Measurements from ENCODE around the gene SNRNP200.

DNA sequence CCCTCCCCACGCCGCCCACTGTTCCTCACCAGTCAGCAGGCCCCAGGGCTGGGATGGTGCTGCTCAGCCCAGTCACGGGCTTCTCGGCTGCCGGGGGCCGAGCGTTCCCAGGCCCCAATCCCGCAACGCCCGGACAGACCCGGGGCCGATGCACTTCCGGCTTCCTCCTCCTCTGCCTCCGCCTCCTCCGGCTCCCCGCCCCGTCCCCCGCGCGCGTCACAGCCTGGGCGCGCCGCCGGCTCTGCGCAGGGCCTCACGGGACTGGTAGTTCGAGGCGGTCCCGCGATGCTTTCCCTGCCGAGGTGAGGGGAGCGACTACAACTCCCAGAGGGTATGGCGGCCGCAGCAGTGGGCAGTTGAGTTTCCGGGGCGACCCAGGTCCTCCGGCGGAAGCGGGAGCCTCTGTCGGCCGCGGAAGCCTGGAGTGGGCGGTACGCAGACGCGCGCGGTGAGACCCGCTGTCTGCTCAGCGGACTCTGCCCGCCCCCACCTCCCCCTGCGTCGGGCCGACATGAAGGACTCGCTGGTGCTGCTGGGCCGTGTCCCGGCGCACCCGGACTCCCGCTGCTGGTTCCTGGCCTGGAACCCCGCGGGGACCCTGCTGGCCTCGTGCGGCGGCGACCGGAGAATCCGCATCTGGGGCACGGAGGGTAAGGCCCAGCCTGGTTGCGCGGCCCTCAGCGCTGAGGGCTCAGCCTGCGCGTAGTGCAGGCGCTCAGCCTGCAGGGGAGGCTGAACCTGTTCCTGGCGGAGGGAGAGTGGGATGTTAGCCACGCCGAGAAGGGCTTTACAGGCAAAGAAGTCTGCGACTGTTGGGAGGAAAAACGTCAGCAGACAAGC, 39.3 kb downstream of the SNRNP200 start, which contains the start of the genes CIAO1 and TMEM127:
- TF ChIP-seq, protein P1, sequence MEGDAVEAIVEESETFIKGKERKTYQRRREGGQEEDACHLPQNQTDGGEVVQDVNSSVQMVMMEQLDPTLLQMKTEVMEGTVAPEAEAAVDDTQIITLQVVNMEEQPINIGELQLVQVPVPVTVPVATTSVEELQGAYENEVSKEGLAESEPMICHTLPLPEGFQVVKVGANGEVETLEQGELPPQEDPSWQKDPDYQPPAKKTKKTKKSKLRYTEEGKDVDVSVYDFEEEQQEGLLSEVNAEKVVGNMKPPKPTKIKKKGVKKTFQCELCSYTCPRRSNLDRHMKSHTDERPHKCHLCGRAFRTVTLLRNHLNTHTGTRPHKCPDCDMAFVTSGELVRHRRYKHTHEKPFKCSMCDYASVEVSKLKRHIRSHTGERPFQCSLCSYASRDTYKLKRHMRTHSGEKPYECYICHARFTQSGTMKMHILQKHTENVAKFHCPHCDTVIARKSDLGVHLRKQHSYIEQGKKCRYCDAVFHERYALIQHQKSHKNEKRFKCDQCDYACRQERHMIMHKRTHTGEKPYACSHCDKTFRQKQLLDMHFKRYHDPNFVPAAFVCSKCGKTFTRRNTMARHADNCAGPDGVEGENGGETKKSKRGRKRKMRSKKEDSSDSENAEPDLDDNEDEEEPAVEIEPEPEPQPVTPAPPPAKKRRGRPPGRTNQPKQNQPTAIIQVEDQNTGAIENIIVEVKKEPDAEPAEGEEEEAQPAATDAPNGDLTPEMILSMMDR (IDR thresholded peaks at IDR 0.05): peak; percentile 10 to 40 (median 11)
- TF ChIP-seq POLR2A (IDR thresholded peaks at IDR 0.05; ENCODE audit: low read depth) (peak; percentile 90), EP300 (IDR thresholded peaks at IDR 0.05) (no peak), POLR2AphosphoS5 (IDR thresholded peaks at IDR 0.05) (peak; percentile 96 to 99)
